ENCODE data around the gene ATP1A1.

DNA sequence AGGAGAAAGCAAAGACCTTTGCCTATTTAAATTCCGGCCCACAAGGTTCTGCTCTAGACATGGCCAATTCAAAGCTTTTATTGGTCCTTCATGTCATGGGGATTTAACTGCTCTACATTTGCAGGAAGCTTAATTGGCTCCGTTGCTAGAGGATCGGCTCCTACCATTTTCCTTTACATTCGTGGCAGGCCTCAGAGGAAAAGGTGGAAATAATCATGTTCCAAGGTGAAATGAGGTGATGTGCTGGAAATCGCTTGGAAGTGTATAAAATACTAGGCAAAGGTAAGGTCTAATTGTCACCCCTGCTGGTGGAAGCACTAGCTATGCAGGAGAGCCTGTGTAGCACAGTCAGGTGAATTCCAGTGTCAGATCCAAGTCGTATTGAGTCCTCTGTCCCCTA, 55.5 kb downstream of the ATP1A1 start:
- TF ChIP-seq, protein P1, sequence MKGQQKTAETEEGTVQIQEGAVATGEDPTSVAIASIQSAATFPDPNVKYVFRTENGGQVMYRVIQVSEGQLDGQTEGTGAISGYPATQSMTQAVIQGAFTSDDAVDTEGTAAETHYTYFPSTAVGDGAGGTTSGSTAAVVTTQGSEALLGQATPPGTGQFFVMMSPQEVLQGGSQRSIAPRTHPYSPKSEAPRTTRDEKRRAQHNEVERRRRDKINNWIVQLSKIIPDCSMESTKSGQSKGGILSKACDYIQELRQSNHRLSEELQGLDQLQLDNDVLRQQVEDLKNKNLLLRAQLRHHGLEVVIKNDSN (CRISPR knock-in tag; IDR thresholded peaks at IDR 0.05), result no peak
- TF ChIP-seq, protein P2, sequence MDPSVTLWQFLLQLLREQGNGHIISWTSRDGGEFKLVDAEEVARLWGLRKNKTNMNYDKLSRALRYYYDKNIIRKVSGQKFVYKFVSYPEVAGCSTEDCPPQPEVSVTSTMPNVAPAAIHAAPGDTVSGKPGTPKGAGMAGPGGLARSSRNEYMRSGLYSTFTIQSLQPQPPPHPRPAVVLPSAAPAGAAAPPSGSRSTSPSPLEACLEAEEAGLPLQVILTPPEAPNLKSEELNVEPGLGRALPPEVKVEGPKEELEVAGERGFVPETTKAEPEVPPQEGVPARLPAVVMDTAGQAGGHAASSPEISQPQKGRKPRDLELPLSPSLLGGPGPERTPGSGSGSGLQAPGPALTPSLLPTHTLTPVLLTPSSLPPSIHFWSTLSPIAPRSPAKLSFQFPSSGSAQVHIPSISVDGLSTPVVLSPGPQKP (CRISPR knock-in tag; IDR thresholded peaks at IDR 0.05), result no peak
- TF ChIP-seq, protein P3, sequence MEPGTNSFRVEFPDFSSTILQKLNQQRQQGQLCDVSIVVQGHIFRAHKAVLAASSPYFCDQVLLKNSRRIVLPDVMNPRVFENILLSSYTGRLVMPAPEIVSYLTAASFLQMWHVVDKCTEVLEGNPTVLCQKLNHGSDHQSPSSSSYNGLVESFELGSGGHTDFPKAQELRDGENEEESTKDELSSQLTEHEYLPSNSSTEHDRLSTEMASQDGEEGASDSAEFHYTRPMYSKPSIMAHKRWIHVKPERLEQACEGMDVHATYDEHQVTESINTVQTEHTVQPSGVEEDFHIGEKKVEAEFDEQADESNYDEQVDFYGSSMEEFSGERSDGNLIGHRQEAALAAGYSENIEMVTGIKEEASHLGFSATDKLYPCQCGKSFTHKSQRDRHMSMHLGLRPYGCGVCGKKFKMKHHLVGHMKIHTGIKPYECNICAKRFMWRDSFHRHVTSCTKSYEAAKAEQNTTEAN (CRISPR knock-in tag; IDR thresholded peaks at IDR 0.05), result no peak
- TF ChIP-seq TCF3 (CRISPR knock-in tag; IDR thresholded peaks at IDR 0.05) (no peak), BCOR (IDR thresholded peaks at IDR 0.05) (no peak), BRCA1 (IDR thresholded peaks at IDR 0.05) (no peak), BRCA1 (CRISPR knock-in tag; IDR thresholded peaks at IDR 0.05) (no peak)
- TF ChIP-seq, protein P4, sequence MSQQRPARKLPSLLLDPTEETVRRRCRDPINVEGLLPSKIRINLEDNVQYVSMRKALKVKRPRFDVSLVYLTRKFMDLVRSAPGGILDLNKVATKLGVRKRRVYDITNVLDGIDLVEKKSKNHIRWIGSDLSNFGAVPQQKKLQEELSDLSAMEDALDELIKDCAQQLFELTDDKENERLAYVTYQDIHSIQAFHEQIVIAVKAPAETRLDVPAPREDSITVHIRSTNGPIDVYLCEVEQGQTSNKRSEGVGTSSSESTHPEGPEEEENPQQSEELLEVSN (IDR thresholded peaks at IDR 0.05; ENCODE audit: borderline replicate concordance in 1 of 2, extremely low read depth in 1 of 2, insufficient read depth in 1 of 2, insufficient read length in 1 of 2, low read depth in 1 of 2, low read length in 1 of 2, poor library complexity in 1 of 2, severe bottlenecking in 1 of 2), result no peak
